Inflammatory macrophage (primary cell): ENCODE data around the gene VPS9D1.
"Not testable (repeated sequence)": the region's sequence is repeated elsewhere in the genome, so short reads cannot be mapped to it uniquely, and the experiment has no call there.

Experiments
- DNase-seq, 2 donors: peaks; one replicate each; pipeline ENCODE4 v3.0.0-alpha.2; 2020 to 2022

Gene VPS9D1

DNA sequence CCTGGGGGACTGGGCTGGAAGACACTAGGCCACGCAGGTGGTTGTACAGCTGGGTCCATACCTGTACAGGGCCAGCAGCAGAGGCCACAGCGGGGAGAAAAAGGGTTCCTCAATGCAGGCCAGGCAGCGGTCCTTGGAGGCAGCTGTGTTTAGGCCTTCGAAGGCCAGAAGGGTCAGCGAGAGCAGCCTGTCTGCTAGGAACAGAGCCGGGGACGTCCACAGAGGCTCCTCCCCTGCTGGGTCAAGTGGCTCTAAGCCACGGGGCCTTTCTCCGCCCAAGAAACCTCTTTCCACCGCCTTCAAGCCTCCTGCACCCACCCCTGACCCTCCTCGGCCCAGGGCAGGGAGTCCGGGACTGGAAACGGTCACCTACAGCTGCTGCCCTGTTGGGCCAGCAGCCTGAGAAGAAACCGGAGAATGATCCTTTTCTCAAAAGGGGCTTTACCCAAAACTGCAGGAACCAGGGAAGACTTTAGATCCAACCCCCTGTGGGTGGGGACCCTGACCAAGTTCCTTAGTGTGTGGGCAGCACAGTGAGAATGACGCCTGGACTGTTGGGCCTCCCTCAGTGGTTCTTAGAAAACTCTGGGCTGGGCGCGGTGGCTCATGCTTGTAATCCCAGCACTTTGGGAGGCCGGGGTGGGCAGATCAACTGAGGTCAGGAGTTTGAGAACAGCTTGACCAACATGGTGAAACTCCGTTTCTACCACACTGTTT is 10.8 kb downstream of the VPS9D1 start:
- DNase-seq, result peak; percentile 61 to 85

DNA sequence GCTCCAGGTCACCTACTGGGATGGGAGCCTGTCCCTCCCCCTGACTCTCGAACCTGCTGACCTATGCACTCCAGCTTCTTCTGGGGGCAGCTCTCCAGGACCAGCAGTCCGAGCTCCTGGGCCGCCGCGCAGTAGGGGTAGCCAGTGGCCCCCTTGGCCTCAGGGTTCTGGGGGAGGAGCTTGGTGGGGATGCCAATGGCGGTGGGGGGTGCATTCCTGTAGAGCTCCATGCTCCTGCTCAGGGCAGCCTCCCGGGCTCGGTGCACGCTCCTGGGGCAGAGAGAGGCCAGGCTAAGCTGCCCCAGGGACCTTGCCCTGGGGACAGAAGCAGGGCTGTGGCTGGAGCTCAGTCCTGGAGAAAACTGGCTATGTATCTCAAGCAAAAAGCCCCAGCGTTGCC is 11.5 kb downstream of the VPS9D1 start:
- no peak for DNase-seq

DNA sequence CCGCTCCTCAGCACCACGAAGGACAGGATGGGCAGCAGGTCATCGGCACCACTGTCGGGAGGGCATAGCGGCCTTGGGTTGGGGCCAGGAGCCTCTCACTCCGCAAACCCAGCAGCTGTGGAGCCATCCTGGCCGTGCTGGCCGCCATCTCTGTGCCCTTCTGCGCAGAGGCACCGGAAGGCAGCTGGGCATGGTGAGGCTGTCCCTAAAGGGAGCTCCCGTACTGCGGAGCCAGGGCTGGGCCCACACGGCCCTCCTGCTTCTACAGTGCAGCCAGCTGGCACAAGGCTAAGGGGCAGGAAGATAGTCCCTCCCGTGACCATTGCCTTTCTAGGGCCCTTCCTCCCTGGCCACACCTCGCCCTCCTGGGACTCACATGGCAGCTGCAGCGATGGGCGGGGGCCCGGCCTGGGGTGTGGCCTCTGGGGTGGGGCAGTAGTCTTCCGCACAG is 12.2 kb downstream of the VPS9D1 start:
- DNase-seq, result no peak

DNA sequence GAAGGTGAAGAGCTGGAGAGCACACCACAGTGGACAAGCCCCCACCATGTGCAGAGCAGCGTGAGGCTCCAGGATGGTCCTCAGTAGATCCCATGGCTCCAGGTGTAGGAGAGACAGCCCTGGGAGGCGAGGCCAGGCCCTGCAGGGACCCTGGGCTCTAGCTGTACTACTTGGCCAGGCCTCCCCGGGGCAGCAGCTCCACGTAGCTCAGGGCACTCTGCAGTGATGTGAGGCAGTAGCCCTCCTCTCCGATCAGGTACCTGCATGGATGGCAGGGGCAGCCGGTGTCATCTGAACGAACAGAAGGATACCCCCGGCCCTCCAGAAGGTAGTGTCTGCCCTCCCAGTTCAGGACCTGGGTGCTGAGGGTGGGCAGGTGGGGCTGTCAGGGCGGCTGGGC is 13.0 kb downstream of the VPS9D1 start:
- no peak for DNase-seq

DNA sequence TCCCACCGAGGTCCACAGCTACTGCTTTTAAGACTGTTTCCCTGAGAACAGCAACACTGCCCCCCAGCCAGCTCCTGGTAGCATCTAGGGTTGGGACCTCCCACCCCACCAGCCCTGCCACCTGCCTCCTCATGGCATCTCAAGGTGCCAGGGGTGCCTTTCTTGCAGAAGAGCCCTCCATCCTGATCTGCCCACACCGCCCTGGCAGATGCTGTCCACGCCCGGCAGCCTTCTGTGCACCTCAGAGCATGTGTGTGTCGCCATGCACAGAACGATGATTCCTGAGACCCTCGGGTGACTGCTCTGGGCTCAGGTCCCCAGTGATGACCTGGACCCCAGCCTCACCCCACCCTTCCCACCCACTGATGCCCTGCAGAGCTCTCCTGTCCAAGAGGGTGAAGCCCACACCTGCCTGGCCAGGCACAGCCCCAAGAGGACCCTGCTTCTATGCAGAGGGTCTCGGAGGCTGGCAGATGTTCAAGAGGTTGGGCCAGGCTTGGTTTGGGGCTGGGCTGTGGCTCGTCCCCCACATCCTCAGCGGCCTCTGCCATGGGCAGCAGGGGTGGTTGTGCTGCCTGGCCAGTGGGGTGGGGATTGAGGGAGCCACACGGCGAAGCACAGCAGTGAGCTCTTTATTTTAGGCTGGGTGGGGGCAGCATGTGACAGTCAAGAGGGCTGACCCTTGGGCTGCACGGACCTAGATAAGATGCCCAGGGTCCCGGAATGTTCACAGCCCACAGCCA is 14.0 kb downstream of the VPS9D1 start:
- no peak for DNase-seq

DNA sequence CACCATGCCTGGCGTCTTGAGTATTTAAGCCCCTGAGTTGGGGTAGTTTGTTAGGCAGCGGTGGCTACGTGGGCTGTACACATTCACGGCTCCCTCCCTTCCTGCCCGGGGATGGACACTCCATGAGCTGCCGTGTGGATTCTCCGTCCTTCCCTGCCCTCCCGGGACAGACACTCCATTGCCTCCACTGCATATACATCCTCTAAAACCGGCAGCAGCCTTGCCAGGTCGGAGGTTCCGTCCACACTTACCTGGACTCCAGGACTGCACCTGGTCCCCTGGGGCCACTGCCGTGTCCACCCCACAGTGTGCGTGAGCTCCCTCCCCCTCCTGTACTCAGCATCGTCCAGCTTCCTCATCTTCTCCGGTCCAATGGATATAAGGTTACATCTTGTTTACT is 15.7 kb downstream of the VPS9D1 start:
- no peak for DNase-seq

DNA sequence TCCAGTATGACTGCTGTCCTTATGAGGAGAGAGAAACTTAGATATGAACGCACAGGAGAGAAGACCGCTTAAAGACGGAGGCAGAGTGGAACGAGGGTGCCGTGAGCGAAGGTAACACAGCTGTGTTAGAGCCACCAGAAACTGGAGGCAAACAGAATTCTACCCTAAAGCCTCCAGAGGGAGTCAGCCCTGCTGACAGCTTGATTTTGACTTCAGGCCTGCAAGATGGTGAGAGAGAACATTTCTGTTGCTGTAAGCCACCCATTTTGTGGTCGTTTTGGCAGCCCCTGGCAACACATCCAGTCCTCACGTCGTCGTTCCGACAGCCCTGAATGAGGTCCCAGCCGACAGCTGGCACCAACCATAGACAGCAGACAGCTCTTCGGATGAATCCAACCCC is 16.4 kb downstream of the VPS9D1 start:
- DNase-seq, result no peak

DNA sequence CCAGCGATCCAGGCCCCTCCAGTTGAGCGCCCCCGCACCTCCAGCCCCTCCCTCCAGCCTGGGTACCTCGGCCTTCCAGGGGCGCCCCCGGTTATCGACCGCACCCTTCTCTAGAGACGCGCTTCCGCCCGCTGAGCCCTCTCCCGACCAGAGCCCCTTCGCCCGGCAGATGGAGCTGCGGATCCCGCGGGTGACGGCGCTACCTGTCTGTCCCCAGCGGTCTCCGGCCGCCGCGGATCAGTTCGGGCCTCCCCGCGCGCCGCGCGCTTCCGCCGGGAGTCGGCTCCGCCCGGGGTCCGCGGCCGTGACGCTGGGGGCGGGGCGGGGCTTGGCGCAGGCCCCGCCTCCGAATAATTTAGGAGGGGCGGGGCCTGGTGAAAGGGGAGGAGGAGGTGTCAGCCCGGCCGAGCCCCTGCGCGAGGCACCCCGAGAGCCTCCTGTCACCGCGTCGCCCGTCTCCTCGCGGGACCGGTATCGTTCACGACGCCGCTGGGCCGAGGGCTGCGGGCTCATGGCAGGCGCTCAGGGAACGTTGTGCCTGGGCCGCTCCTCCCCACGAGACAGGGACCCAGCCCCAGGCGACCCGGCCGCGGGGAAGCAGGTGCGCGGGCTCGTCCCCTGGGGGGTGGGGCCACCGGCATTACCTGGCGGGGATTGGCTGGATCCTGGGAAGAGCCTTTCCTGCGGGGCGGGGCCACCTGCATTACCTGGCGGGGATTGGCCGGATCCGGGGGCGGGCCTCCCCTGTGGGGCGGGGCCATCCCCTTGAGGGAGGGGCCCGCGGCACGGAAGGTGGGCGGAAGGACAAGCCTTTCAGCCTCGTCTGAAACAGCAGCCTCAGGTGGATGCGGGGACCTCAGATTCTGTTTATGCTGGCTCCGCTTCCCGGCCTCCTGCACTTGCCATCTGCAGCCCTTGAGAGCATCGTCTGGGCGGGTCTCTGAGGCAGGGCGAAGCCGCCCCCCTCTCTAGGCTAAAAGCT is 19.0 kb downstream of the VPS9D1 start, which contains the start of gene SPATA2L:
SPATA2L (minus strand) TSS at position 281 of the 982 bp plus-strand sequence. CDS start 473 bp downstream, outside the sequence.
- peak; percentile 94 to 96 for DNase-seq

GRCh38 chr16:89700649-89701424 is 19.9 kb downstream of the VPS9D1 start:
- peak in 1 of 2 donors; percentile 53 for DNase-seq

DNA sequence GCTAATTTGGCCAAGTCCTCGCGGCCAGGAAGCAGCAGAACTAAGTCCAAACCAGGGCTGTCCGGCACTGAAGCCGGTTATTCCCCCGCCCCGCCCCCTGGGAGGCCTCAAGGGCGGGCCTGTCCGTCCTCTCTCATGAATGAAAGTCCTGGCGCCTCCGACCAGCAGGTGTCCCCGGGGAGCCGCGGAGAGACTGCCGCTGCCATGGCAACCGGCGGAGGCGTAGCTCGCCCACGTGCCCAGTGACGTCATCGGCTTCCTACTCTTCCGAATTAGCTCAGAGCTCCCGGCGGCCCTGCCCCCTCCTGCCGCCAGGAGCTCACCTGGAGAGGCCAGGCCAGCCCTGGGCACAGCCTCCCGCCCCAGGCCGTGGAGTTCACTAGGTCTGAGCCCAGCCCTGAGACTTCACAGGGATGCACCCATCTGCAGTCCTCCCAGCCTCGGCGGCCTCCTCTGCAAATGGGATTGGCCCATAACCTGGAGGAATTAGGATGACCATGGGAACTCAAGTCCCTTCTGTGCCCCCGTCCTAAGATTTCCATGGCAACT is 20.5 kb downstream of the VPS9D1 start:
- peak; percentile 98 to 99 for DNase-seq

DNA sequence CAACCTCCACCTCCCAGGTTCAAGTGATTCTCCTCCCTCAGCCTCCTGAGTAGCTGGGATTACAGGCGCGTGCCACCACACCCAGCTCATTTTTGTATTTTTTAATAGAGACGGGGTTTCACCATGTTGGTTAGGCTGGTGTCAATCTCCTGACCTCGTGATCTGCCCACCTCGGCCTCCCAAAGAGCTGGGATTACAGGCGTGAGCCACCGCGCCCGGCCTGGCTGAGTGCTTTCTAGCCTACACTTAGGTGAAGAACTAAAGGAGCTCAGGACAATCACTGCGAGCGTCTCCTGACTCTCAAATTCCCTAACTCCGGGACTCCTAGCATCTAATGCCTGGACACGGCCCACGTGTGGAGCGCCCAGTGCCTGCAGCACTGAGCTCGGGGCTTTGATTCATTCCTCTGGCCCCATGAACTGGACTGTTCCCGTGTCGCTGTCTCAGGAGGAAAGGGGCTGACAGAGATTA is 21.0 kb downstream of the VPS9D1 start:
- not testable (repeated sequence) for DNase-seq

DNA sequence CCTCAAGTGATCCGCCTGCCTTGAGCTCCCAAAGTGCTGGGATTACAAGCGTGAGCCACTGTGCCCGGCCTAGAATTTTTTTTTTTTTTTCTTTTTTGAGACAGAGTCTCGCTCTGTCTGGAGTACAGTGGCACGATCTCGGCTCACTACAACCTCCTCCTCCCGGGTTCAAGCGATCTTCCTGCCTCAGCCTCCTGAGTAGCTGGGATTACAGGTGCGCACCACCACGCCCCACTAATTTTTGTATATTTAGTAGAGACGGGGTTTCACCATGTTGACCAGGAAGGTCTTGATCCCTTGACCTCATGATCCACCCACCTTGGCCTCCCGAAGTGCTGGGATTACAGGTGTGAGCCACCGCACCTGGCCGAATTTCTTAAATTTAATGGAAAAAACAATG is 22.0 kb downstream of the VPS9D1 start:
- not testable (repeated sequence) for DNase-seq

DNA sequence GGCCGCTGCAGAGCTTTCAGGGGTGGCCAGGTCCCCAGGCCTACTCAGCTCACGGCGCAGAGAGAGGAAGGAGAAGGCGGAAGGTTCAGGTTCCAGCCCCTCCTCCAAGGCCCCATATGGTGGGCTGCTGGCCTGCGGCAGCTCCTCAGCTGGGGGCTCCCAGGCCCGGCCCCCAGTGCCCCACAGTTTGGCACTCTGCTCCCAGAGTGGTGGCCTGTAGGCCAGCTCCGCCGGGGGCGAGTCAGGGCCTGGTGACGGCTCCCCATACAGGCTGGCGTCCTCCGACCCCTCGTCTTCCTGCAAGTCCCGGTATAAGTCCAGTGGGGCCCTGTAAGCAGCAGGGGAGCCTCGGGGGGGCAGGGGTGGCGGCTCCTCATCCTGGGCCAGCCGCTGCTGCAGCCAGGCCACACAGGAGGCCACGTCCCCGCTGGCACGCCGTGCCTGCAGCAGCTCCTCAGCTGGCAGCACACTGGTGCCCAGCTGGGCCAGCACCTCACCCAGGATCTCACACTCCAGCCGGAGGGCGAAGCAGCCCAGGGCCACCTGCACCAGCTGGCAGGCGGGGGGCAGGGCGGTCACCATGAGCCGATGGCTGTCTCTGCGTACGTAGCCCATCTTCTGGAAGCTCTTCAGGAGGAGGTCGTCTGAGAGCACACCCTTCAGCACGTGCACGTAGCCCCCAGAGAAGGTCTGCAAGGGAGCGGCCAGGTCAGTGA is 22.9 kb downstream of the VPS9D1 start:
- DNase-seq, result no peak

DNA sequence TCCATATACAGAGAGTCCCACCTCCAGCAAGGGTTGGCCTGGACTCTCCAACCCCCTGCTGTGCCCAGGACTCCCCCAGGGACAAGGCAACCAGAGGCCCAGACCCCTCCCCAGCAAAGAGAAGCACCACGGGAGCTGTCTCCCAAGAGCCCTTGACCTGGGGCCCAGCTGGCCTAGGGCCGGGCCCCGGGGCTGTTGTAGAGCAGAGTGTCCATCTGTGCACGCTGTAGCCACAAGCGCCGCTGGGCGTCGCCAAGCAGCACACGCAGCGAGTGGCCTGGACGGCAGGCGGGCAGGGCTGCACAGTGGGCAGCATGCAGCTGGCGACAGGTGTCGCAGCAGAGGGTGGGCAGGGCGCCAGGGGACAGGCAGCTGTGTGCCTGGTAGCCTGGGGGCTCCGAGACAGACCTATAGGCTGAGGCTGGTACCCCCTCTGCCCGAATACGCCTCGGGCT is 23.5 kb downstream of the VPS9D1 start:
- DNase-seq, result no peak

DNA sequence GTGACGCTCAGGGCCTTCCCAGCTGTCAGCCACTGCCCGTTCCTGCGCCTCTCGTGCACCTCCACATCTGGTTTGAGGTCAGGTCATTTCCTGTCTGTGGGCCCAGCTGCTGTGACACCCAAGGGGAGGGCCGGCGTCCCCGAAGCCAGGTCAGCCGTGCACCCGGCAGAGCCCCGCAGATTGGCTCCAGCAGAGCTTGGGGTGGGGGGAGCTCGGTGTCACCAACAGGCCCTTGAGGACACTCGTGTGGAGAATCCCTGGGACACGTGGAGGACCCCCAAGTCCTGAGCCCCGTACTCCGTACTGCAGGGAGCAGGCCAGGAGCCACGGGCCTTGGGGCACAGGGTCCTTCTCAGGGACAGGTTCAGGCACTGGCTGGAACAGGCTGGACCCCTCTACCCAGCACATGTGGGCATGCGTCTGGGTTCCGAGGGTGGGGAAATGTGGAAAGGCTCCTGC is 24.0 kb downstream of the VPS9D1 start:
- DNase-seq, result no peak

GRCh38 chr16:89695875-89696669 is 24.6 kb downstream of the VPS9D1 start:
- DNase-seq, result no peak

GRCh38 chr16:89695086-89695874 is 25.4 kb downstream of the VPS9D1 start:
- DNase-seq, result no peak

DNA sequence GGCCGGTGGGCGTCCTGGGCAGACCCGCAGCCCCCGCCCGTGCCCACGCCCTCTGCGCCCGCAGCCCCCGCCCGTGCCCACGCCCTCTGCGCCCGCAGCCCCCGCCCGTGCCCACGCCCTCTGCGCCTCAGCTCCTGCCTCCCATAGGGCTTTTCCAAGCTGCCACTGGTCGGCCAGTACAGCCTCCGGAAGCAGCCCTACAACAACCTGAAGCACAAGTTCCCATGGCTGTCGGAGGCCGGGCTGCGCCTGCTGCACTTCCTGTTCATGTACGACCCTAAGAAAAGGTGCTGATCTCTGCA is 26.0 kb downstream of the VPS9D1 start:
- not testable (repeated sequence) for DNase-seq
